HG03571 (cell line): Measurements from ENCODE around the gene COMT.
"Not testable (repeated sequence)": the region's sequence is repeated elsewhere in the genome, so short reads cannot be mapped to it uniquely, and the experiment has no call there.

ENCODE experiments used
- ATAC-seq: cut with Tn5 transposase; IDR thresholded peaks from one replicate; pipeline ENCODE4 v1.9.1; 2021; ENCODE audit not compliant: unreplicated experiment

Gene COMT

GRCh38 chr22:19941365-19942082 lies at the start of gene COMT, which contains the start of gene TXNRD2:
Gene COMT (plus strand): TSS chr22:19941772. CDS start chr22:19962527, 20,755 bp downstream.
Gene TXNRD2 (minus strand): TSS chr22:19941818. CDS start chr22:19941803, 15 bp downstream.
- no peak for ATAC-seq

GRCh38 chr22:19892257-19892879 lies 49.2 kb upstream of the COMT start:
- ATAC-seq = no peak

- no peak for ATAC-seq
These were observed 48.6 kb upstream of the COMT start for GRCh38 chr22:19892925-19893324.

- ATAC-seq = no peak
These were observed 48.2 kb upstream of the COMT start for GRCh38 chr22:19893363-19893762.

GRCh38 chr22:19895160-19895849 lies 46.3 kb upstream of the COMT start:
- no peak for ATAC-seq

GRCh38 chr22:19896665-19897355 lies 44.8 kb upstream of the COMT start:
- ATAC-seq = no peak

- no peak for ATAC-seq
These were observed 43.8 kb upstream of the COMT start for GRCh38 chr22:19897726-19898125.

- no peak for ATAC-seq
These were observed 43.4 kb upstream of the COMT start for GRCh38 chr22:19898145-19898544.

GRCh38 chr22:19898831-19899567 lies 42.6 kb upstream of the COMT start:
- ATAC-seq = no peak

- ATAC-seq = no peak
These were observed 40.7 kb upstream of the COMT start for GRCh38 chr22:19900707-19901436.

GRCh38 chr22:19901577-19902244 lies 39.9 kb upstream of the COMT start:
- ATAC-seq = no peak

GRCh38 chr22:19902245-19902715 lies 39.3 kb upstream of the COMT start:
- no peak for ATAC-seq

- no peak for ATAC-seq
These were observed 38.5 kb upstream of the COMT start for GRCh38 chr22:19903031-19903430.

- ATAC-seq = no peak
These were observed 38.1 kb upstream of the COMT start for GRCh38 chr22:19903513-19903912.

GRCh38 chr22:19904174-19904856 lies 37.3 kb upstream of the COMT start:
- no peak for ATAC-seq

- ATAC-seq = no peak
These were observed 36.6 kb upstream of the COMT start for GRCh38 chr22:19904935-19905334.

GRCh38 chr22:19905347-19906276 lies 36.0 kb upstream of the COMT start:
- ATAC-seq = no peak

GRCh38 chr22:19906864-19907263 lies 34.7 kb upstream of the COMT start:
- not testable (repeated sequence) for ATAC-seq
